Immature natural killer cell (primary cell): ENCODE data around the gene C14orf93. TPM values are rescaled to one million over a fixed set of nuclear protein-coding genes. Genes with fewer than 3 reads are reported as not detected.

Experiments
- DNase-seq, 3 donors: peaks; one replicate each; pipeline ENCODE4 v3.0.0; 2022; ENCODE audit warnings: mixed read lengths in 1 of 3
- H3K27ac Mint-ChIP-seq, 6 donors: one replicate each; pipeline ENCODE4 v1.8.0; 2020; ENCODE audit warnings: mixed read lengths in 6 of 6, mild to moderate bottlenecking in 5 of 6, inconsistent platforms in 4 of 6, moderate library complexity in 3 of 6
- H3K27me3 Mint-ChIP-seq, 3 donors: one replicate each; pipeline ENCODE4 v1.8.0; 2020 to 2021; ENCODE audit warnings: low read depth in 3 of 3, mild to moderate bottlenecking in 3 of 3, mixed read lengths in 3 of 3, moderate library complexity in 3 of 3, inconsistent platforms in 1 of 3
- H3K36me3 Mint-ChIP-seq, 3 donors: one replicate each; pipeline ENCODE4 v1.8.0; 2020; ENCODE audit warnings: mixed read lengths in 3 of 3, inconsistent platforms in 2 of 3, mild to moderate bottlenecking in 2 of 3
- H3K4me1 Mint-ChIP-seq, 2 donors: one replicate each; pipeline ENCODE4 v1.8.0; 2020; ENCODE audit warnings: inconsistent platforms in 2 of 2, mild to moderate bottlenecking in 2 of 2, mixed read lengths in 2 of 2, moderate library complexity in 1 of 2
- H3K4me3 Mint-ChIP-seq, 5 donors: one replicate each; pipeline ENCODE4 v1.8.0; 2020; ENCODE audit warnings: mild to moderate bottlenecking in 5 of 5, mixed read lengths in 5 of 5, inconsistent platforms in 3 of 5, moderate library complexity in 3 of 5
- H3K9me3 Mint-ChIP-seq, 6 donors: one replicate each; pipeline ENCODE4 v1.8.0; 2020; ENCODE audit warnings: mild to moderate bottlenecking in 6 of 6, mixed read lengths in 6 of 6, inconsistent platforms in 4 of 6, moderate library complexity in 3 of 6
- polyA plus RNA-seq, 3 donors: library from polyadenylated mRNA; unstranded; fragments of 300-500 nt; fragmentation: Illumina TruSeq; gene quantifications; one replicate each; pipeline ENCODE4 v1.2.3, GENCODE V29; 2021

The C14orf93 gene
- polyA plus RNA-seq, 3 donors from 2014 or later, result 3.4 to 9.8 (median 5.0) TPM

GRCh38 chr14:23035303-23036144, 25.6 kb upstream of the C14orf93 start:
- Mint-ChIP-seq H3K36me3 (peaks cover 7 to 16% (median 9%) of the 10 kb centered on the region in 3 donors), H3K27ac (peak overlapping the region; percentile 96 to 100 (median 98)), H3K27me3 (peaks cover 1 to 3% (median 2%) of the 10 kb centered on the region in 3 donors), H3K4me1 (peaks cover 29 to 37% of the 10 kb centered on the region in 2 donors), H3K9me3 (no peaks in the 10 kb centered on the region), H3K4me3 (peak overlapping the region; percentile 87 to 98 (median 92))
- DNase-seq, result no peak

GRCh38 chr14:23034498-23035302, 24.8 kb upstream of the C14orf93 start, which contains the start of gene PSMB5:
Gene PSMB5 (minus strand): TSS chr14:23034900. CDS start chr14:23034881, 19 bp downstream.
- H3K4me3 Mint-ChIP-seq, result peak within 1 kb of the TSS; percentile 87 to 98 (median 92)
- no peaks in the 10 kb centered on the region for H3K9me3 Mint-ChIP-seq
- DNase-seq, result peak; percentile 87 to 89 (median 88)
- H3K4me1 Mint-ChIP-seq, result peaks cover 29 to 37% of the 10 kb centered on the region in 2 donors
- peak within 1 kb of the TSS; percentile 96 to 100 (median 98) for H3K27ac Mint-ChIP-seq
- H3K36me3 Mint-ChIP-seq, result peaks cover 7 to 16% (median 9%) of the 10 kb centered on the region in 3 donors
- peaks cover 1 to 3% (median 2%) of the 10 kb centered on the region in 3 donors for H3K27me3 Mint-ChIP-seq

GRCh38 chr14:23033801-23034497, 24.0 kb upstream of the C14orf93 start:
- DNase-seq, result no peak
- Mint-ChIP-seq H3K9me3 (no peaks in the 10 kb centered on the region), H3K4me1 (peaks cover 33 to 43% of the 10 kb centered on the region in 2 donors), H3K27me3 (peaks cover 1 to 3% (median 2%) of the 10 kb centered on the region in 3 donors), H3K27ac (peak overlapping the region; percentile 96 to 100 (median 98)), H3K4me3 (peak overlapping the region; percentile 87 to 98 (median 92)), H3K36me3 (peaks cover 7 to 19% (median 14%) of the 10 kb centered on the region in 3 donors)

DNA sequence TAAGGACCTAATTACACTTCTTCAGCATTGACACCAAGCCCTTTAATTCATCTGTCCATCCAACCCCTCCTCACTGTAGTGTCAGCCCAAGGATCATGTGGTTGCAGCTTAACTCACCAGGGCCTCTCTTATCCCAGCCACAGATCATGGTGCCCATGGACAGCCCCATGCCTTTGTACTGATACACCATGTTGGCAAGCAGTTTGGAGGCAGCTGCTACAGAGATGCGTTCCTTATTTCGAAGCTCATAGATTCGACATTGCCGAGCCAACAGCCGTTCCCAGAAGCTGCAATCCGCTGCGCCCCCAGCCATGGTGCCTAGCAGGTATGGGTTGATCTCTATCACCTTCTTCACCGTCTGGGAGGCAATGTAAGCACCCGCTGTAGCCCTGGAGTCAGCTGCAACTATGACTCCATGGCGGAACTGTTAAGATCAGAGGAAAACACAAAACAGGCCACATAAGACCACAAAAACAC, 23.3 kb upstream of the C14orf93 start:
- Mint-ChIP-seq H3K9me3 (no peaks in the 10 kb centered on the region), H3K36me3 (peaks cover 11 to 23% (median 18%) of the 10 kb centered on the region in 3 donors), H3K4me3 (peak overlapping the region; percentile 87 to 98 (median 92))

GRCh38 chr14:23030936-23031335, 21.0 kb upstream of the C14orf93 start:
- Mint-ChIP-seq H3K4me1 (peaks cover 38 to 49% of the 10 kb centered on the region in 2 donors), H3K9me3 (no peaks in the 10 kb centered on the region), H3K4me3 (no peak overlapping the region), H3K36me3 (peaks cover 11 to 31% (median 22%) of the 10 kb centered on the region in 3 donors), H3K27ac (no peak overlapping the region), H3K27me3 (peaks cover 0 to 3% (median 2%) of the 10 kb centered on the region in 3 donors)
- DNase-seq, result no peak

More for the DNA sequence above, 23.3 kb upstream of the C14orf93 start:
- H3K27me3 Mint-ChIP-seq, result peaks cover 0 to 3% (median 2%) of the 10 kb centered on the region in 3 donors
- peak overlapping the region in 5 of 6 donors; percentile 71 to 100 (median 78) for H3K27ac Mint-ChIP-seq
- DNase-seq, result no peak
- peaks cover 37 to 49% of the 10 kb centered on the region in 2 donors for H3K4me1 Mint-ChIP-seq

GRCh38 chr14:23028799-23029198, 18.9 kb upstream of the C14orf93 start:
- peaks cover 16 to 37% (median 36%) of the 10 kb centered on the region in 3 donors for H3K36me3 Mint-ChIP-seq
- H3K4me1 Mint-ChIP-seq, result peaks cover 24 to 28% of the 10 kb centered on the region in 2 donors
- H3K4me3 Mint-ChIP-seq, result no peak overlapping the region
- peaks cover 0 to 2% (median 0%) of the 10 kb centered on the region in 3 donors for H3K27me3 Mint-ChIP-seq
- DNase-seq, result no peak
- peak overlapping the region in 5 of 6 donors; percentile 4 to 76 (median 57) for H3K27ac Mint-ChIP-seq
- no peaks in the 10 kb centered on the region for H3K9me3 Mint-ChIP-seq

DNA sequence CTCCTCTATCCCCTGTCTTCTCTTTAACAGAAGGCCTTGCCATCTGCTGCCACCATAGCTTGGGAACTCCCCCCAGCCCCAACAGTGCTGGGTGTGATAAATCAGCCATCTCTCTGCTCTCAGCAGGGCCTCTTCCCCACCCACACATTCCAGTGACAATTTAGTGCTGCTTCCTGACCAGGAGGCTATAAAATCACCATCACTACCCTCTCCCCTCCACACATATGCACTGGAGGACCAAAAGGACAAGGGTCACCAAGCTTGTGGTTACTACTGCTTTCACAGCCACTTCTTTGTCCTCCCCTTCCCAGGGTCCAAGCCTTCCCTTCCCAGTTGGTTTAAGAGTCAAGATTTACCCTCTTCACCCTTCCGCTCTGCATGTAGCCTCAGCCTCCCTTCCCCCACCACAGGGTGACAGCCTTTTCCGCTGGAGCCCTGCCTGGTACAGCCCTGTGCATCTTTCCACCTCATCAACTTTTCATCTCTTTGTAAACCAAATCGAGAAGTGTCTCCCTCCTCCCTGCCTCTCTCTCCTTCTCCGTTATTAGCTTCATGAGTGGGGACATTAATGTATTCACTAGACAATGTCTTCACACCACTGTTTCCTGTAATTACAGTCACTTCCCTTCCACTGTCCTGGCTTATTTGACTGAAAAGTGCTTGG, 15.3 kb upstream of the C14orf93 start:
- no peaks in the 10 kb centered on the region for H3K9me3 Mint-ChIP-seq
- peaks cover 0 to 3% (median 0%) of the 10 kb centered on the region in 3 donors for H3K27me3 Mint-ChIP-seq
- peaks cover 8 to 32% (median 21%) of the 10 kb centered on the region in 3 donors for H3K36me3 Mint-ChIP-seq
- no peak for DNase-seq
- no peak overlapping the region for H3K27ac Mint-ChIP-seq
- H3K4me3 Mint-ChIP-seq, result no peak overlapping the region
- H3K4me1 Mint-ChIP-seq, result peaks cover 12 to 14% of the 10 kb centered on the region in 2 donors

- no peaks in the 10 kb centered on the region for H3K9me3 Mint-ChIP-seq
- peaks cover 8 to 32% (median 21%) of the 10 kb centered on the region in 3 donors for H3K36me3 Mint-ChIP-seq
- peaks cover 0 to 3% (median 0%) of the 10 kb centered on the region in 3 donors for H3K27me3 Mint-ChIP-seq
- H3K27ac Mint-ChIP-seq, result peak overlapping the region in 1 of 6 donors; percentile 72
- H3K4me3 Mint-ChIP-seq, result no peak overlapping the region
- peaks cover 12 to 14% of the 10 kb centered on the region in 2 donors for H3K4me1 Mint-ChIP-seq
- DNase-seq, result no peak
These were observed 14.7 kb upstream of the C14orf93 start for GRCh38 chr14:23024612-23025075.

DNA sequence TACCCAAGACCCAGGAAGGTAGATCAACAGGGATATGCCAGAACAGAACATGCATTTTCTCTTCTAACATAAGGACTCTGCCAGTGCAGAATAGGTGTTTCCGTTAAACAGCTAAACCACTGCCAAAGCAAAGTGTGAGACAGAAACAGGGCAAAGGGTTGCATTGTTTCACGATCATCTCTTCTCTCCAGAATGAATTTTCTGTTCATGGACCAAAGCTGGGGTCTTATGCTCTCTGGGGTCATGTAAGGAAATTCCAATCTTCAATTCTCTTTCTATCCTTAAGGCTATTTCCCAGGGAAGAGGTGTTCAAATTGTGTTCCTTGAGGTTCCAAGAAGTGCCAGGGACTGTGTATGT, 13.8 kb upstream of the C14orf93 start:
- DNase-seq, result no peak
- no peak overlapping the region for H3K4me3 Mint-ChIP-seq
- peak overlapping the region in 3 of 6 donors; percentile 30 to 73 (median 48) for H3K27ac Mint-ChIP-seq
- no peaks in the 10 kb centered on the region for H3K9me3 Mint-ChIP-seq
- H3K27me3 Mint-ChIP-seq, result peaks cover 0 to 3% (median 0%) of the 10 kb centered on the region in 3 donors
- peaks cover 6 to 24% (median 16%) of the 10 kb centered on the region in 3 donors for H3K36me3 Mint-ChIP-seq
- peaks cover 4 to 8% of the 10 kb centered on the region in 2 donors for H3K4me1 Mint-ChIP-seq

GRCh38 chr14:23023022-23023794, 13.3 kb upstream of the C14orf93 start:
- Mint-ChIP-seq H3K27ac (peak overlapping the region in 2 of 6 donors; percentile 28 to 48), H3K36me3 (peaks cover 4 to 22% (median 14%) of the 10 kb centered on the region in 3 donors), H3K27me3 (peaks cover 0 to 3% (median 0%) of the 10 kb centered on the region in 3 donors), H3K4me1 (peaks cover 0 to 6% of the 10 kb centered on the region in 2 donors), H3K9me3 (no peaks in the 10 kb centered on the region), H3K4me3 (no peak overlapping the region)
- no peak for DNase-seq

- DNase-seq, result no peak
- Mint-ChIP-seq H3K9me3 (no peaks in the 10 kb centered on the region), H3K27me3 (peaks cover 0 to 3% (median 0%) of the 10 kb centered on the region in 3 donors), H3K36me3 (peaks cover 4 to 22% (median 11%) of the 10 kb centered on the region in 3 donors), H3K4me3 (no peak overlapping the region), H3K27ac (no peak overlapping the region), H3K4me1 (peaks cover 0 to 4% of the 10 kb centered on the region in 2 donors)
These were observed 12.0 kb upstream of the C14orf93 start for GRCh38 chr14:23021889-23022442.
